Measurements from ENCODE around the gene AKAP1.

The AKAP1 gene

GRCh38 chr17:57130708-57131461 is 45.8 kb downstream of the AKAP1 start:
- no peak for TF ChIP-seq JUND (IDR thresholded peaks at IDR 0.05; ENCODE audit: low read depth)

GRCh38 chr17:57132663-57133062 is 47.6 kb downstream of the AKAP1 start:
- in situ Hi-C loops (cut with HindIII; ENCODE audit: low pct_unique_long_range_greater_than_20kb, low sequenced_read_pairs) = no loop called here
- no peak for TF ChIP-seq JUND (IDR thresholded peaks at IDR 0.05; ENCODE audit: low read depth)
- DNase-seq (ENCODE audit: low read depth in 1 of 2, low spot score in 1 of 2) = no peak

More at GRCh38 chr17:57130708-57131461, 45.8 kb downstream of the AKAP1 start:
- peak; percentile 90 to 98 for DNase-seq (ENCODE audit: low read depth in 1 of 2, low spot score in 1 of 2)
- in situ Hi-C loops (cut with HindIII; ENCODE audit: low pct_unique_long_range_greater_than_20kb, low sequenced_read_pairs) = no loop called here

GRCh38 chr17:57133486-57133885 is 48.4 kb downstream of the AKAP1 start:
- DNase-seq (ENCODE audit: low read depth in 1 of 2, low spot score in 1 of 2) = no peak
- in situ Hi-C loops (cut with HindIII; ENCODE audit: low pct_unique_long_range_greater_than_20kb, low sequenced_read_pairs) = no loop called here
- no peak for TF ChIP-seq JUND (IDR thresholded peaks at IDR 0.05; ENCODE audit: low read depth)

GRCh38 chr17:57135026-57135788 is 50.2 kb downstream of the AKAP1 start:
- in situ Hi-C loops (cut with HindIII; ENCODE audit: low pct_unique_long_range_greater_than_20kb, low sequenced_read_pairs) = no loop called here
- TF ChIP-seq JUND (IDR thresholded peaks at IDR 0.05; ENCODE audit: low read depth) = no peak
- no peak for DNase-seq (ENCODE audit: low read depth in 1 of 2, low spot score in 1 of 2)

GRCh38 chr17:57135789-57136291 is 50.8 kb downstream of the AKAP1 start:
- DNase-seq (ENCODE audit: low read depth in 1 of 2, low spot score in 1 of 2) = no peak
- no peak for TF ChIP-seq JUND (IDR thresholded peaks at IDR 0.05; ENCODE audit: low read depth)
- in situ Hi-C loops (cut with HindIII; ENCODE audit: low pct_unique_long_range_greater_than_20kb, low sequenced_read_pairs) = no loop called here

GRCh38 chr17:57136355-57136754 is 51.3 kb downstream of the AKAP1 start:
- TF ChIP-seq JUND (IDR thresholded peaks at IDR 0.05; ENCODE audit: low read depth) = no peak
- in situ Hi-C loops (cut with HindIII; ENCODE audit: low pct_unique_long_range_greater_than_20kb, low sequenced_read_pairs) = no loop called here
- no peak for DNase-seq (ENCODE audit: low read depth in 1 of 2, low spot score in 1 of 2)

- in situ Hi-C loops (cut with HindIII; ENCODE audit: low pct_unique_long_range_greater_than_20kb, low sequenced_read_pairs) = no loop called here
Measured at GRCh38 chr17:57138030-57138911, 53.2 kb downstream of the AKAP1 start.

GRCh38 chr17:57138956-57139576 is 54.0 kb downstream of the AKAP1 start:
- DNase-seq (ENCODE audit: low read depth in 1 of 2, low spot score in 1 of 2) = peak in 1 of 2 experiments; percentile 15
- in situ Hi-C loops (cut with HindIII; ENCODE audit: low pct_unique_long_range_greater_than_20kb, low sequenced_read_pairs) = no loop called here
- TF ChIP-seq JUND (IDR thresholded peaks at IDR 0.05; ENCODE audit: low read depth) = no peak

More at GRCh38 chr17:57138030-57138911, 53.2 kb downstream of the AKAP1 start:
- DNase-seq (ENCODE audit: low read depth in 1 of 2, low spot score in 1 of 2) = no peak
- no peak for TF ChIP-seq JUND (IDR thresholded peaks at IDR 0.05; ENCODE audit: low read depth)

GRCh38 chr17:57140316-57140715 is 55.3 kb downstream of the AKAP1 start:
- DNase-seq (ENCODE audit: low read depth in 1 of 2, low spot score in 1 of 2) = no peak
- no peak for TF ChIP-seq JUND (IDR thresholded peaks at IDR 0.05; ENCODE audit: low read depth)
- in situ Hi-C loops (cut with HindIII; ENCODE audit: low pct_unique_long_range_greater_than_20kb, low sequenced_read_pairs) = no loop called here

GRCh38 chr17:57142925-57143324 is 57.9 kb downstream of the AKAP1 start:
- DNase-seq (ENCODE audit: low read depth in 1 of 2, low spot score in 1 of 2) = no peak
- no peak for TF ChIP-seq JUND (IDR thresholded peaks at IDR 0.05; ENCODE audit: low read depth)
- in situ Hi-C loops (cut with HindIII; ENCODE audit: low pct_unique_long_range_greater_than_20kb, low sequenced_read_pairs) = no loop called here

GRCh38 chr17:57143361-57143760 is 58.3 kb downstream of the AKAP1 start:
- no peak for TF ChIP-seq JUND (IDR thresholded peaks at IDR 0.05; ENCODE audit: low read depth)

GRCh38 chr17:57143919-57144318 is 58.9 kb downstream of the AKAP1 start:
- TF ChIP-seq JUND (IDR thresholded peaks at IDR 0.05; ENCODE audit: low read depth) = no peak
- in situ Hi-C loops (cut with HindIII; ENCODE audit: low pct_unique_long_range_greater_than_20kb, low sequenced_read_pairs) = no loop called here
- no peak for DNase-seq (ENCODE audit: low read depth in 1 of 2, low spot score in 1 of 2)

More at GRCh38 chr17:57143361-57143760, 58.3 kb downstream of the AKAP1 start:
- in situ Hi-C loops (cut with HindIII; ENCODE audit: low pct_unique_long_range_greater_than_20kb, low sequenced_read_pairs) = no loop called here
- no peak for DNase-seq (ENCODE audit: low read depth in 1 of 2, low spot score in 1 of 2)

Measured in T47D (cell line).